Mesenteric fat pad (tissue), 1 donor: ENCODE data around the gene TMEM163. TPM values are rescaled to one million over a fixed set of nuclear protein-coding genes. Genes with fewer than 3 reads are reported as not detected.
"Not testable (repeated sequence)": the region's sequence is repeated elsewhere in the genome, so short reads cannot be mapped to it uniquely, and the experiment has no call there.

ENCODE experiments used
- DNase-seq: peaks from one replicate; pipeline ENCODE4 v3.0.0-alpha.2; 2020; ENCODE audit warnings: low spot score
- total RNA-seq: library from RNA; stranded (reverse); fragmentation: NEBNext Ultra II Directional; extraction: Animal tissue kit (Norgen Biotek cat#: 25700); gene quantifications from one replicate; pipeline ENCODE4 v1.2.1, GENCODE V29; 2021
- donor health status: DM: yes; HTN: yes; CAD: no.

The TMEM163 gene
- total RNA-seq, 1 donor from 2014 or later, result 1.9 TPM

- DNase-seq, result no peak
Observed at GRCh38 chr2:134537702-134538101, 181.1 kb downstream of the TMEM163 start.

GRCh38 chr2:134537121-134537520, 181.7 kb downstream of the TMEM163 start:
- no peak for DNase-seq

- DNase-seq, result no peak
Observed at GRCh38 chr2:134536296-134536695, 182.5 kb downstream of the TMEM163 start.

- no peak for DNase-seq
Observed at GRCh38 chr2:134532537-134532936, 186.3 kb downstream of the TMEM163 start.

GRCh38 chr2:134527381-134527780, 191.4 kb downstream of the TMEM163 start:
- no peak for DNase-seq

GRCh38 chr2:134522496-134523455, 196.0 kb downstream of the TMEM163 start:
- DNase-seq, result no peak

GRCh38 chr2:134518101-134518500, 200.7 kb downstream of the TMEM163 start:
- DNase-seq, result no peak

GRCh38 chr2:134515137-134515536, 203.7 kb downstream of the TMEM163 start:
- DNase-seq, result no peak

- DNase-seq, result no peak
Observed at GRCh38 chr2:134513465-134513804, 205.4 kb downstream of the TMEM163 start.

- DNase-seq, result no peak
Observed at GRCh38 chr2:134512734-134513464, 205.9 kb downstream of the TMEM163 start.

- DNase-seq, result no peak
Observed at GRCh38 chr2:134508391-134508790, 210.4 kb downstream of the TMEM163 start.

- DNase-seq, result no peak
Observed at GRCh38 chr2:134507697-134508096, 211.1 kb downstream of the TMEM163 start.

- DNase-seq, result not testable (repeated sequence)
Observed at GRCh38 chr2:134507159-134507558, 211.6 kb downstream of the TMEM163 start.

- no peak for DNase-seq
Observed at GRCh38 chr2:134505446-134505845, 213.4 kb downstream of the TMEM163 start.

GRCh38 chr2:134504586-134505336, 214.0 kb downstream of the TMEM163 start:
- no peak for DNase-seq

GRCh38 chr2:134502104-134502503, 216.7 kb downstream of the TMEM163 start:
- no peak for DNase-seq

GRCh38 chr2:134501476-134502091, 217.2 kb downstream of the TMEM163 start:
- DNase-seq, result no peak

- DNase-seq, result no peak
Observed at GRCh38 chr2:134500211-134500935, 218.4 kb downstream of the TMEM163 start.

- DNase-seq, result no peak
Observed at GRCh38 chr2:134499307-134499926, 219.4 kb downstream of the TMEM163 start.

GRCh38 chr2:134498654-134499053, 220.1 kb downstream of the TMEM163 start:
- no peak for DNase-seq
